HCT116 (cell line): Measurements from ENCODE around the gene GAS2L2. TPM values are rescaled to one million over a fixed set of nuclear protein-coding genes. Genes with fewer than 3 reads are reported as not detected.

Experiments
- ATAC-seq: fragments of 200-7000 bp; cut with Tn5 transposase; 2 replicates; pipeline ENCODE4 v1.9.1; 2020; ENCODE audit warnings: mild to moderate bottlenecking, moderate library complexity
- BruUV-seq: library from RNA; stranded (reverse); fragments of 400-500 nt; replicated peaks from 2 replicates; lab custom pipeline; 2021; lab: Mats Ljungman, UMichigan
- CTCF ChIA-PET: fragments of 300-600 bp; sonication (Branson Sonifier 250); formaldehyde crosslinking; loops from one replicate; lab custom pipeline; 2021; ENCODE audit warnings: antibody characterized with exemption; lab: Charles Lee
- POLR2A ChIA-PET: fragments of 300-600, 350-600 bp; sonication (Branson Sonifier 250); formaldehyde crosslinking; loops from one replicate; lab custom pipeline; 2021; ENCODE audit warnings: antibody characterized with exemption; lab: Charles Lee
- RAD21 ChIA-PET, 2 experiments: fragments of 300-600 bp; sonication (Branson Sonifier 250); formaldehyde crosslinking; loops; one replicate each; lab custom pipeline; 2023; ENCODE audit warnings: low total read pairs in 2 of 2; ENCODE audit not compliant: uncharacterized antibody in 2 of 2, unreplicated experiment in 2 of 2, low non-redundant PET in 1 of 2; lab: Charles Lee
- DNase-seq: peaks from one replicate; pipeline ENCODE4 v3.0.0-alpha.2; 2010; ENCODE audit warnings: low read depth, low spot score
- H2AFZ ChIP-seq: fragments of 200-600 bp; shearing (Covaris generic), sonication (generic); 2 replicates; pipeline ENCODE4 v1.6.1; 2017; ENCODE audit warnings: low read depth, mixed run types, mixed read lengths, antibody characterized with exemption, low read length; ENCODE audit not compliant: poor library complexity, severe bottlenecking
- H3K27ac ChIP-seq: 2 replicates; pipeline ENCODE4 v1.5.1; 2012; ENCODE audit warnings: low read depth, low read length
- H3K27me3 ChIP-seq: fragments of 200-600 bp; sonication (generic); 2 replicates; pipeline ENCODE4 v1.6.1; 2016; ENCODE audit warnings: mixed run types, low read length, mixed read lengths; ENCODE audit not compliant: insufficient read depth
- H3K36me3 ChIP-seq, 2 experiments: fragments of 200-500 bp in 1 of 2; fragments of 200-600 bp in 1 of 2; sonication (Bioruptor generic) in 1 of 2; sonication (generic) in 1 of 2; 2 replicates each; pipeline versions ENCODE4 v1.5.1 to v1.6.1; 2014 to 2016; ENCODE audit warnings: low read length in 2 of 2, inconsistent platforms in 1 of 2, mixed read lengths in 1 of 2, mixed run types in 1 of 2; ENCODE audit not compliant: insufficient read depth in 2 of 2, control insufficient read depth in 1 of 2
- H3K4me1 ChIP-seq, 2 experiments: fragments of 200-600 bp in 1 of 2; sonication (generic) in 1 of 2; 2 replicates each; pipeline versions ENCODE4 v1.5.1 to v1.6.1; 2012 to 2017; ENCODE audit warnings: low read length in 2 of 2, inconsistent platforms in 1 of 2, mild to moderate bottlenecking in 1 of 2, mixed read lengths in 1 of 2, mixed run types in 1 of 2, moderate library complexity in 1 of 2; ENCODE audit not compliant: insufficient read depth in 2 of 2, control insufficient read depth in 1 of 2
- H3K4me2 ChIP-seq: fragments of 200-600 bp; sonication (generic); 2 replicates; pipeline ENCODE4 v1.6.1; 2017; ENCODE audit warnings: mixed run types, low read length, mixed read lengths
- H3K4me3 ChIP-seq, 2 experiments: fragments of 200-600 bp in 1 of 2; sonication (generic) in 1 of 2; replicated peaks in 1 of 2; 2 replicates each; pipeline ENCODE4 v1.5.1; 2011 to 2016; ENCODE audit warnings: low read length in 2 of 2, control low read depth in 1 of 2, low read depth in 1 of 2, mild to moderate bottlenecking in 1 of 2, mixed read lengths in 1 of 2, mixed run types in 1 of 2
- H3K79me2 ChIP-seq: fragments of 200-600 bp; sonication (generic); 2 replicates; pipeline ENCODE4 v1.6.1; 2017; ENCODE audit warnings: mild to moderate bottlenecking, mixed run types, low read length, moderate library complexity, mixed read lengths; ENCODE audit not compliant: insufficient read depth
- H3K9ac ChIP-seq: fragments of 200-600 bp; sonication (generic); 2 replicates; pipeline ENCODE4 v1.6.1; 2016; ENCODE audit warnings: low read length, mixed read lengths
- H3K9me2 ChIP-seq: fragments of 200-600 bp; sonication (generic), shearing (Covaris generic); 2 replicates; pipeline ENCODE4 v1.6.1; 2017; ENCODE audit warnings: mixed run types, mild to moderate bottlenecking, moderate library complexity; ENCODE audit not compliant: insufficient read depth
- H3K9me3 ChIP-seq, 2 experiments: fragments of 200-500 bp in 1 of 2; fragments of 200-600 bp in 1 of 2; sonication (Bioruptor generic) in 1 of 2; sonication (generic) in 1 of 2; 2 replicates each; pipeline ENCODE4 v1.6.1; 2014 to 2017; ENCODE audit warnings: low read length in 2 of 2, mixed read lengths in 2 of 2, inconsistent platforms in 1 of 2, low read depth in 1 of 2, mild to moderate bottlenecking in 1 of 2, mixed run types in 1 of 2, moderate library complexity in 1 of 2; ENCODE audit not compliant: control insufficient read depth in 1 of 2, insufficient read depth in 1 of 2
- H4K20me1 ChIP-seq: fragments of 200-600 bp; sonication (generic), shearing (Covaris generic); 2 replicates; pipeline ENCODE4 v1.6.1; 2017; ENCODE audit warnings: mixed run types, mild to moderate bottlenecking, moderate library complexity; ENCODE audit not compliant: insufficient read depth
- CTCF ChIP-seq, 3 experiments: fragments of 200-600 bp in 1 of 3; sonication (generic) in 1 of 3; IDR thresholded peaks in 2 of 3; conservative IDR thresholded peaks in 1 of 3; 2 replicates each; pipeline ENCODE4 v1.5.1; 2012 to 2017; ENCODE audit warnings: low read depth in 2 of 3, low read length in 2 of 3, antibody characterized with exemption in 1 of 3, borderline replicate concordance in 1 of 3, control low read depth in 1 of 3, mild to moderate bottlenecking in 1 of 3, mixed read lengths in 1 of 3, mixed run types in 1 of 3, moderate library complexity in 1 of 3; ENCODE audit not compliant: insufficient read depth in 1 of 3
- POLR2A ChIP-seq: IDR thresholded peaks from 2 replicates; pipeline ENCODE4 v1.7.0; 2011; ENCODE audit warnings: borderline replicate concordance; ENCODE audit not compliant: insufficient read depth, insufficient read length; ENCODE audit errors: extremely low read depth
- ZBTB33 ChIP-seq: IDR thresholded peaks from 2 replicates; pipeline ENCODE4 v1.6.1; 2011; ENCODE audit warnings: mild to moderate bottlenecking, low read length, moderate library complexity; ENCODE audit not compliant: insufficient replicate concordance; ENCODE audit errors: extremely low read depth
- intact Hi-C: fragments of 100-400 bp; cut with micrococcal nuclease; formaldehyde crosslinking; loops from 2 replicates; pipeline ENCODE4 v1.10.0; 2022
- total RNA-seq: library from RNA; stranded (reverse); gene quantifications from one replicate; pipeline ENCODE4 v1.2.1, GENCODE V29; 2021; ENCODE audit not compliant: unreplicated experiment

GAS2L2 gene
- total RNA-seq, 1 experiment from 2014 or later: not detected

- H3K27ac ChIP-seq: no peak overlapping the region
- H3K9me2 ChIP-seq: no peaks in the 10 kb centered on the region
- H3K36me3 ChIP-seq: no peaks in the 10 kb centered on the region
- H3K4me3 ChIP-seq: no peak overlapping the region
- no peak overlapping the region for H3K9ac ChIP-seq
- ChIA-PET POLR2A (no interaction called here), CTCF (interaction anchor here (1.1 to 1.2 kb wide), 2 partner anchors 9 to 15 kb away, joined by 3 read pairs; no protein-coding TSS in a partner anchor), RAD21 (interaction anchor here (0.8 to 1.2 kb wide), 2 partner anchors 19 to 34 kb away, joined by 4 to 5 read pairs; no protein-coding TSS in a partner anchor)
- no peaks in the 10 kb centered on the region for H4K20me1 ChIP-seq
- BruUV-seq: no TSS peak
- intact Hi-C loops: no loop called here
- H2AFZ ChIP-seq: no peak overlapping the region
- ATAC-seq: no peak
- TF ChIP-seq POLR2A (no peak), CTCF (IDR thresholded peaks at IDR 0.05 in 2 of 3, conservative IDR thresholded peaks at IDR 0.05 in 1 of 3; ENCODE audit: borderline replicate concordance in 1 of 3, insufficient read depth in 1 of 3, low read depth in 2 of 3, low read length in 2 of 3) (peak in 2 of 3 experiments; percentile 36 to 56; a peak in 3 of 6 replicates), ZBTB33 (no peak)
- no peaks in the 10 kb centered on the region for H3K79me2 ChIP-seq
- H3K9me3 ChIP-seq: no peaks in the 10 kb centered on the region
- H3K27me3 ChIP-seq: no peaks in the 10 kb centered on the region
- no peak overlapping the region for H3K4me2 ChIP-seq
- DNase-seq: no peak
- peaks cover under 1 to 1% of the 10 kb centered on the region in 2 experiments; a peak in 2 of 4 replicates for H3K4me1 ChIP-seq
These were observed 17.0 kb upstream of the GAS2L2 start for GRCh38 chr17:35769895-35770486.
